Brain (organoid and tissue), 1 donor: Measurements from ENCODE around the gene BBS2. TPM values are rescaled to one million over a fixed set of nuclear protein-coding genes. Genes with fewer than 3 reads are reported as not detected.

Experiments used
- polyA plus RNA-seq: library from polyadenylated mRNA; stranded (reverse); fragments of 350-450 nt; fragmentation: Illumina TruSeq; extraction: RNeasy Lipid Tissue Mini Kit (QIAGEN cat#74804); gene quantifications from one replicate; pipeline ENCODE4 v1.2.3, GENCODE V29; 2015; ENCODE audit warnings: low read depth, low replicate concordance; ENCODE audit not compliant: insufficient read depth

Gene BBS2
- polyA plus RNA-seq, 1 donor from 2014 or later, result 65.6 TPM

Other genes starting within 250 kb of the BBS2 start
- 46.2 TPM for gene AMFR, start 94.5 kb downstream of the BBS2 start, polyA plus RNA-seq
- 61.8 TPM for gene NUDT21, start 68.7 kb downstream of the BBS2 start, polyA plus RNA-seq
- 26.2 TPM for gene OGFOD1, start 68.5 kb downstream of the BBS2 start, polyA plus RNA-seq
- not detected for gene MT4, start 45.0 kb upstream of the BBS2 start, polyA plus RNA-seq
- gene MT3, start 69.5 kb upstream of the BBS2 start, polyA plus RNA-seq, result 874 TPM
- gene MT2A, start 88.6 kb upstream of the BBS2 start, polyA plus RNA-seq, result 280 TPM
- 112 TPM for gene MT1E, start 105.8 kb upstream of the BBS2 start, polyA plus RNA-seq
- gene MT1M, start 112.6 kb upstream of the BBS2 start, polyA plus RNA-seq, result 33.3 TPM
- 2.2 TPM for gene MT1A, start 118.6 kb upstream of the BBS2 start, polyA plus RNA-seq
- not detected for gene MT1B, start 131.9 kb upstream of the BBS2 start, polyA plus RNA-seq
- gene MT1F, start 137.9 kb upstream of the BBS2 start, polyA plus RNA-seq, result 167 TPM
- 101 TPM for gene MT1G, start 148.0 kb upstream of the BBS2 start, polyA plus RNA-seq
- 6.6 TPM for gene MT1H, start 149.8 kb upstream of the BBS2 start, polyA plus RNA-seq
- 108 TPM for gene MT1X, start 162.4 kb upstream of the BBS2 start, polyA plus RNA-seq
- 79.2 TPM for gene NUP93, start 210.1 kb upstream of the BBS2 start, polyA plus RNA-seq